ENCODE measurements around the gene HOXB7.
A peak's percentile ranks its signal among the peaks of the same experiment; 100 is the strongest.

Gene HOXB7

DNA sequence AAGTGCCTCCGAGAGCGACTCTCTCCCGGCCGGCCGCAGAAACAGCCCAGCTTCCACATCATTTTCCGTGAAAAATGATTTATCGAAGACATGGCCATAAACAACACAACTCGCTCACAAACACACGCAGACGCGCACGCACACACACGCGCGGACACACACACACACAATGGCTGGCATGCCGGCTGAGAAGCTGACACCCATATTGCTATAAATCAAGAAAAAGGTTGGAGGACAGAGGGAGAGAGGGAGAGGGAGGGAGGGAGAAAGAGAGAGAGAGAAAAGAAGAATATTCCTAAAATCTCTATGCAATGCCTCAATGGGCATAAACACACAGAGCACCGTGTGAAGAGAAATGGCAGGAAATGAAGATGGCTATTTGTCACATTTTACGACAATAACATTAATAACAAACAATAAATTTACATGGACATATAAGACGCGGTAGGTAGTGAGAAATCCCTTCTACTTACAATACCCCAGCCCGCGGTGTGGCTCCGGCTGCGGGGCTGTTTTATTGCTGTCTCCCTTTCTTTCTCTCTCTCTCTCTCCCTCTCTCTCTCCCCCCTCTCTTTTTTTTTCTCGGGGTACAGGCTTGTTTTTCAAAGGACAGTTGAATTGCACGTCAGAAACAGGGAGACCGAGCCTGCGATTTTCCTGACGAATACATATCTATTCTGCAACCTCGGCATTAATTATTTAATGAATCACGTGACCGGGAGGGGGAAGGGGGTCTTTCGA is 42.1 kb downstream of the HOXB7 start:
- H3K27me3 ChIP-seq (ENCODE audit: insufficient read depth, low read length), result peaks cover 100% of the 10 kb centered on the region
- H3K36me3 ChIP-seq (ENCODE audit: insufficient read depth, low read depth, low read length), result no peaks in the 10 kb centered on the region
- peaks cover 9% of the 10 kb centered on the region for H3K9me3 ChIP-seq (ENCODE audit: insufficient read depth, low read depth, low read length)
- no peak overlapping the region for H3K27ac ChIP-seq (ENCODE audit: low read length)
- no peaks in the 10 kb centered on the region for H3K4me1 ChIP-seq (ENCODE audit: insufficient read depth, low read length)
- H3K9ac ChIP-seq (ENCODE audit: low read depth, low read length), result no peak overlapping the region
- no peak overlapping the region for H3K4me3 ChIP-seq (ENCODE audit: low read length)

DNA sequence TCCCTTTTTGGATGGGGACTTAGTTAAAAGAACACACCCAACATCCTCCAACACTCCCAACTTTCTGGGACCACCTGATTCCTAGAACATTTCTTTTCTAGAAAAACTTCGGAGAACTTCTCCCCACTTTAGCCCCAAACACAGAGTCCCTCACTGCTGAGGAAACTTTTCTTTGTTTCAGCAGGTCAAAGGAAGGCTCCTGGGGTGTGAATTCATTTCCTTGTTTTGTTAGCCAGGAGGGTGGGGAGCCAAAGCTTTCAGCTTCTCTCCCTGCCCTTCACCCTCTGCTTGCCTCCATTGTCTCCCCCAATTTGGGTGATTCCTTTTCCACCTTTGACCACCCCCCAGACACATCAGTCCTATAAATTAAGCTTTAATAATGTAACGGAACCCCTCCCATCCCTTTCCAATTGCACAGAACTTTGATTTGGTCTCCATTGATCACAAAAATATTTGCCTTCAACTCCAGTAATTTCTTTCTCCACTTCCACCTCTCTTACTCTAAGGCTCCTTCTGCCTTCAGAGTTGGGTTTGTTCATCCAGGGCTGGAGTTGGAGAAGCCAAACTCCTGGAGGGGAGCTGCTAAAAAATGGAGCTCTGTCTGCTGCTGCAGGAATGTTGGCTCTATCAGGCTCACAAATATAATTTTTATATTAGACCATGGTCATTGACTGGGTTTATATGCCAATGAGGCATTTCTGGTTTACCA is 43.0 kb downstream of the HOXB7 start:
- Histone ChIP-seq H3K9ac (ENCODE audit: low read depth, low read length) (no peak overlapping the region), H3K4me3 (ENCODE audit: low read length) (no peak overlapping the region), H3K4me1 (ENCODE audit: insufficient read depth, low read length) (no peaks in the 10 kb centered on the region), H3K27me3 (ENCODE audit: insufficient read depth, low read length) (peaks cover 100% of the 10 kb centered on the region), H3K9me3 (ENCODE audit: insufficient read depth, low read depth, low read length) (peaks cover 9% of the 10 kb centered on the region), H3K36me3 (ENCODE audit: insufficient read depth, low read depth, low read length) (no peaks in the 10 kb centered on the region), H3K27ac (ENCODE audit: low read length) (no peak overlapping the region)

DNA sequence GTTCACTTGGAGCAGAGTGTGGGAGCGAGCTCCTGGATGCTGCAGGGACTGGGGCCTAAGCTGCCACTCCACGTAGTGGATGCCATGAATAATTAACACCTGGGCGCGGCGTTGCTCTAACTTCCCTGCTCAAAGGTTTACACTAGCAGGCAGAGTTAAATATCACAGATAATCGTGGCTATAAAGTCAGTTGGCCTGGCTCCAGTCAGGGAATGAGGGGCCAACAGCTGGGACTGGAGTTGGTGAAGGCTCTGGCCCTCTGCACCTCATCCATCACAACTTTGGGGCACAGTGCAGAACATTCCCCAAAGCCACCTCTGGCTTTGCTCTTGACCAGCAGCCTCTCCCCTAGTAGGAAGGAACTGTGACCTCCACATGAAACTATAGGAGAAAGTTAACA is 43.6 kb downstream of the HOXB7 start:
- Histone ChIP-seq H3K9me3 (ENCODE audit: insufficient read depth, low read depth, low read length) (peaks cover 9% of the 10 kb centered on the region), H3K27ac (ENCODE audit: low read length) (no peak overlapping the region), H3K4me1 (ENCODE audit: insufficient read depth, low read length) (no peaks in the 10 kb centered on the region), H3K27me3 (ENCODE audit: insufficient read depth, low read length) (peaks cover 100% of the 10 kb centered on the region), H3K9ac (ENCODE audit: low read depth, low read length) (no peak overlapping the region), H3K36me3 (ENCODE audit: insufficient read depth, low read depth, low read length) (no peaks in the 10 kb centered on the region), H3K4me3 (ENCODE audit: low read length) (no peak overlapping the region)

DNA sequence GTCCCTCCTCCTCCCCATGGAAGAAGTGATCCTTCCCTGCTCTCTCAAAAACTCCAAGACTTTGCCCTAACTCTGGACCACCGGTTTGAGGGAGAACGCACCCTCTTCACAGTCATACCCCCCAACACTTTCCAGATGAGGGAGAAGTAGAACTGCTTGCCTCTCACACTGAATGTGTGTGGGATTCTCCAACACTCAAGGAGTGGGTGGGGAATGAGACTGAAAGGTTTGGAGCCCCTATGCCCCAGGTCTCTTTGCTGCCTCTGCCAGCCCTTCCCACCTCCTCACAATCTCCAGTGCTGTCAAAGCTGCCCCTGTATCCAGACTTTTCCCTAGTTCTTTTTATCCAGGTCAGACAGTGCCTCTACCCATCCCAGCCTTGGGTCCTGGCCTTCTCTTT is 44.1 kb downstream of the HOXB7 start:
- Histone ChIP-seq H3K4me3 (ENCODE audit: low read length) (no peak overlapping the region), H3K9ac (ENCODE audit: low read depth, low read length) (no peak overlapping the region), H3K4me1 (ENCODE audit: insufficient read depth, low read length) (no peaks in the 10 kb centered on the region), H3K27ac (ENCODE audit: low read length) (no peak overlapping the region), H3K27me3 (ENCODE audit: insufficient read depth, low read length) (peaks cover 100% of the 10 kb centered on the region), H3K36me3 (ENCODE audit: insufficient read depth, low read depth, low read length) (no peaks in the 10 kb centered on the region), H3K9me3 (ENCODE audit: insufficient read depth, low read depth, low read length) (peaks cover 9% of the 10 kb centered on the region)

DNA sequence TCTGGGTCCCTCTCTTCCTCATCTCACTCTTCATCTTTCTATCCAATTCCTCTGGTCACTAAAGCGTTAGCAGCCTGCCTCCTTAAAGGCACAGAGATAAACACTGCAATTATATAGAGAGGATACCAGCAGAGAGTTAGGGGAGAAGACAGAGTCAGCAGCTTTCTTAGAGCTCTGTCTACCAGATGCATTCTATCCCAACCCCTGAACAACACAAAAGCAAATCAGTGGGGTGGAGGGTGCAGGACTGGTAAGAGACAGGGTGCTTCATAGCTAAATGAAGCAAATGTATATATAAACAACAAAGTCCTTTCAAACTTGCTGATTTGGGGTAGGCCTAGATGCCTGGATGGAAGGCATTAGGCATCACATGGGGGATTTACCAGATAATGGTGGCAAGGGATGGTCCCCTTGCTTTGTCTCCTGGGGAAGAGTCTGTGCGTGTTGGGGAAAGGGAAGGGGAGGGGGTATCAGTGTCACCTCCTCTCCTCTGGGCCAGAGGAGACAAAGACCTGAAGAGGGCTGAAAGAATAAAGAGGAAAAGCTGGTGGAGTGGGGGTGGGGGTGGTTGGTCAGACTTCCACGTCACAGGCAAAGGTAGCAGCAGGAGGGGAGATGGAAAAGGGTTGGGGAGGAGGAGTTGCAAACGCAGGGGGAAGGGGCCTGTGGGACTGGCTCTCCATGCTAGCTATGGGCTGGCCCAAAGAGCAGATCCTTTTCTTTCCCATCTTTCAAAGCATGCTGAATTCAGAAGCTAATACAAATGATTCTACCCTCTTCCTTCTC is 44.7 kb downstream of the HOXB7 start:
- Histone ChIP-seq H3K9ac (ENCODE audit: low read depth, low read length) (no peak overlapping the region), H3K27me3 (ENCODE audit: insufficient read depth, low read length) (peaks cover 100% of the 10 kb centered on the region), H3K4me1 (ENCODE audit: insufficient read depth, low read length) (no peaks in the 10 kb centered on the region), H3K36me3 (ENCODE audit: insufficient read depth, low read depth, low read length) (no peaks in the 10 kb centered on the region), H3K4me3 (ENCODE audit: low read length) (no peak overlapping the region), H3K27ac (ENCODE audit: low read length) (no peak overlapping the region), H3K9me3 (ENCODE audit: insufficient read depth, low read depth, low read length) (peaks cover 9% of the 10 kb centered on the region)

DNA sequence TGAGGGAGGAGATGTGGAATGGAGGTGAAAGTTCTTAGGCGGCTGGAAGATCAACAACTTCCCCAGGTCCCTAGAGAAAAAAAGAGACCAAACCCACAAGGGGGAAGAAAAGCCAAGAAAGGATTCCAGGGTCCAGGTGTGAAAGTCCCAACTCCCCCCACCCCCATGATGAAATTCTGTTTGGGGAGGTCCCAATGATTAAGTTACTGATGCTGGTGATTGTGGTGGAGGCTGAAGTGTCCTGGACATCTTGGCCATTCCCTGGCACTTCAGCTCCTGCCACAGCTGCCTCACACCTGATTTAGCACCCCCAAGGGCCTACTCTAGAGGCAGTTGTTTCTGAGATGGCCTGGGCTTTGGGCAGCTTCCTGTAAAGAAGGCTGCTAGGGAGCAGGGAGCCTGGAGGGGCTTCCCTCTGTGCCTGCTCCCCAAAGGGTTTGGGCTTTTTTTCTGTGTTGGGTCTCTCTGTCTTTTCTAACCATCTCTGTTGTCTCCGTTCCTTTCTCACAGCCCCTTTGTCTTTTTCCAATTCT is 45.7 kb downstream of the HOXB7 start:
- Histone ChIP-seq H3K4me3 (ENCODE audit: low read length) (0 out of 2 replicates have a peak overlapping the region, but pooled peaks have one; percentile 20), H3K27me3 (ENCODE audit: insufficient read depth, low read length) (peaks cover 100% of the 10 kb centered on the region), H3K9ac (ENCODE audit: low read depth, low read length) (no peak overlapping the region), H3K27ac (ENCODE audit: low read length) (no peak overlapping the region), H3K4me1 (ENCODE audit: insufficient read depth, low read length) (no peaks in the 10 kb centered on the region), H3K9me3 (ENCODE audit: insufficient read depth, low read depth, low read length) (peaks cover 9% of the 10 kb centered on the region), H3K36me3 (ENCODE audit: insufficient read depth, low read depth, low read length) (no peaks in the 10 kb centered on the region)

DNA sequence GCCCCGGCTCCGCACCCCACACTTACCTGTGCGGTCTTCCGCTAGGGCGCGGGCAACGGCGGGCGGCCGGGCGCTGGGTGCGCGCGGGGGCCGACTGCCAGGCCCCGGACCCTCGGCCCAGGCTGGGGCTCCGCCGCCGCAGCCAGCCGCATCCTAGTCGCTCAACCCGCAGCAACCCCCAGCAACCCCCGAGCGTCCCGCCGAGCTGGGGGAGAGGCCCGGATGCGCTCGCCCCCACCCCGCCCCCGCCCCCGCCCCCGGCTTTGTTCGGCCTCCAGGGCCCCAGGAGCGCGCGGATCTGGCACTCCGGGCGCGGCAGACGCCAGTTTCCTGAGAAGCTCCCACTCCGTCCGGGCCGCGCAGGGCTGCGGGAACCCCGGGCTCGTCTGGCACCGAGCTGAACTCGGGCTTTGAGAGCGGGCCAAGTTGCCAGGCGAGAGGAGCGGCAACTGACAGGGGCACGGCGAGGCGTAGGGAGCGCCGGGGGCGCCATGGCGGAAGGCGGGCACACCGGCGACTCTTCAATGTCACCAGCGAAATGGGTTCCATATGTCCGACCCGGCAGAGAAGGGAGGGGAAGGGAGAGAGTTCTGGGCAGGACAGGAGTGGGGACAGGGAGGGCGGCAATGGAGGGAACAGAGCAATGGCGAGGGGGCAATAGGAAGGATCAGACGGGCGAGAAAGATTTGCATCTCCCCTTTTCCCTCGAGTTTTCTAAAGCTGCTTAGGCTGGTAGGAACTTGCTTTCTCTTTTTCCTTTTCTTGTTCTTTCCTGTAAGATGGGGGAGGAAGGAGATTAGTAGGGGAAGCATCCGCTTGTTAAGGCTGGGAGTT is 46.4 kb downstream of the HOXB7 start:
- Histone ChIP-seq H3K9ac (ENCODE audit: low read depth, low read length) (no peak overlapping the region), H3K4me1 (ENCODE audit: insufficient read depth, low read length) (no peaks in the 10 kb centered on the region), H3K27me3 (ENCODE audit: insufficient read depth, low read length) (peaks cover 100% of the 10 kb centered on the region), H3K27ac (ENCODE audit: low read length) (no peak overlapping the region), H3K9me3 (ENCODE audit: insufficient read depth, low read depth, low read length) (peaks cover 9% of the 10 kb centered on the region), H3K4me3 (ENCODE audit: low read length) (peak overlapping the region; percentile 20; the same call in 1 of the 2 replicates), H3K36me3 (ENCODE audit: insufficient read depth, low read depth, low read length) (no peaks in the 10 kb centered on the region)

DNA sequence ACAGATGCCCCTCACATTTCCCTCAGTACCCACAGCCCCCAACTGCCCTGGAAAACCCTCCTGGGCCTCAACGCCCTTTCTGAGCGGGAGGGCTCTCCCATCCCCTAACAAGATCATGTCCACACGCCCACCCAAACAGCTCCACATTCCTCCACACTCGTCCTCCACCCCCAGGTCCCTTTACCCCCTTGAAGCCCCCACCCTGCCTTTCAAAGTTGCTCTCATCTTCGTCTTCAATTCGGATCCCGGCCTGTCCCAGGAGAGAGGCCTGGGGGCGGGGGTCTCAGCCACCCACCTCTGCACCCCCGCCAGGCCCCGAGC is 47.0 kb downstream of the HOXB7 start:
- H3K4me3 ChIP-seq (ENCODE audit: low read length), result no peak overlapping the region

DNA sequence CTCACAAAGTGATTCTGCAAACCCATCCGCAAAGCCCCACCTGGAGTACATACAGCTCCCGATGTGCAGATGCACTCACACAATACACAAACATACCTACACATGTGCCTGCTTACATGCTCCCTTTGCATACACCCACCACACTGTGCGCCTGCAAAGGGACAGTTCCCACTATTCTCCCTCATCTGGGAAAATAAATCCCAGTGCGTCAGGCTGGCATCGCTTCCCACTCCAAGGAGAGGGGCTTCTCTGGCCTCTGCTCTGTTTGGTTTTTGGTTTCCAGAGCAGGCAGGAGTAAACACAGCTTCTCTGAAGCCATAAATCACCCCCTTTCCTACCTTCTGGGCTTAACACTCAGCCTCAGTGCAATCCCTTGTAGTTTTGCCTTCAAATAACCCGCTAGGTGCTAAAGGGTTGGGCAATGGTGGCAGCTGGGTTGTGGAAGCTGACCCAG is 47.4 kb downstream of the HOXB7 start:
- Histone ChIP-seq H3K27ac (ENCODE audit: low read length) (no peak overlapping the region), H3K4me3 (ENCODE audit: low read length) (no peak overlapping the region), H3K9ac (ENCODE audit: low read depth, low read length) (no peak overlapping the region), H3K36me3 (ENCODE audit: insufficient read depth, low read depth, low read length) (no peaks in the 10 kb centered on the region), H3K4me1 (ENCODE audit: insufficient read depth, low read length) (no peaks in the 10 kb centered on the region), H3K9me3 (ENCODE audit: insufficient read depth, low read depth, low read length) (peaks cover 9% of the 10 kb centered on the region), H3K27me3 (ENCODE audit: insufficient read depth, low read length) (peaks cover 100% of the 10 kb centered on the region)

More for the DNA sequence above, 47.0 kb downstream of the HOXB7 start:
- H3K27me3 ChIP-seq (ENCODE audit: insufficient read depth, low read length), result peaks cover 100% of the 10 kb centered on the region
- H3K36me3 ChIP-seq (ENCODE audit: insufficient read depth, low read depth, low read length), result no peaks in the 10 kb centered on the region
- no peaks in the 10 kb centered on the region for H3K4me1 ChIP-seq (ENCODE audit: insufficient read depth, low read length)
- peaks cover 9% of the 10 kb centered on the region for H3K9me3 ChIP-seq (ENCODE audit: insufficient read depth, low read depth, low read length)
- H3K27ac ChIP-seq (ENCODE audit: low read length), result no peak overlapping the region
- no peak overlapping the region for H3K9ac ChIP-seq (ENCODE audit: low read depth, low read length)

DNA sequence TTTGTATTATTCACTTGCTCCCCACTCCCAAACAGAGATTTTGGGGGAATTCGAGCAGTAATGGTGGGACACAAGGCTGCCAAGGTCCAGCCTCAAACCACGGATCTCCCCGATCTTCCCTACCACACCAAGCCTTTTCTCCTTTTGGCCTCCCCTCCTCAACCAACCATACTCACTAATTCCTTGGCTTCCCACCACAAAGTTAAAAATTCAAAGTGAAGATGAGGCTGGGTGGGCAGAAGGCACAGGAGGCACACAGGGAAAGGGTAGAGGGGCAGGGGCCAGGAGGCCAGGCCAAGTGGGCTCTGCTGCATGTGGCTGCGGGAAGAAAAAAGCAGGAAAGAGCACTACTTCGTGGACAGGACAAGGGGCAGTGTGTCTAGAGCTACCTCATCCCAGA is 47.9 kb downstream of the HOXB7 start:
- no peak overlapping the region for H3K9ac ChIP-seq (ENCODE audit: low read depth, low read length)
- H3K27me3 ChIP-seq (ENCODE audit: insufficient read depth, low read length), result peaks cover 100% of the 10 kb centered on the region
- peaks cover 9% of the 10 kb centered on the region for H3K9me3 ChIP-seq (ENCODE audit: insufficient read depth, low read depth, low read length)
- no peaks in the 10 kb centered on the region for H3K36me3 ChIP-seq (ENCODE audit: insufficient read depth, low read depth, low read length)
- H3K27ac ChIP-seq (ENCODE audit: low read length), result no peak overlapping the region
- H3K4me3 ChIP-seq (ENCODE audit: low read length), result no peak overlapping the region
- H3K4me1 ChIP-seq (ENCODE audit: insufficient read depth, low read length), result no peaks in the 10 kb centered on the region

Measured in iPS-20b (cell line).